Smooth muscle cell of the umbilical artery (primary cell): ENCODE measurements around the gene EYA2. TPM values are rescaled to one million over a fixed set of nuclear protein-coding genes. Genes with fewer than 3 reads are reported as not detected.

Experiments
- total RNA-seq: library from RNA; depleted of rRNA; stranded (reverse); fragments of >200 nt; gene quantifications from 2 replicates; pipeline ENCODE4 v1.2.3, GENCODE V29; 2014

Gene EYA2, protein sequence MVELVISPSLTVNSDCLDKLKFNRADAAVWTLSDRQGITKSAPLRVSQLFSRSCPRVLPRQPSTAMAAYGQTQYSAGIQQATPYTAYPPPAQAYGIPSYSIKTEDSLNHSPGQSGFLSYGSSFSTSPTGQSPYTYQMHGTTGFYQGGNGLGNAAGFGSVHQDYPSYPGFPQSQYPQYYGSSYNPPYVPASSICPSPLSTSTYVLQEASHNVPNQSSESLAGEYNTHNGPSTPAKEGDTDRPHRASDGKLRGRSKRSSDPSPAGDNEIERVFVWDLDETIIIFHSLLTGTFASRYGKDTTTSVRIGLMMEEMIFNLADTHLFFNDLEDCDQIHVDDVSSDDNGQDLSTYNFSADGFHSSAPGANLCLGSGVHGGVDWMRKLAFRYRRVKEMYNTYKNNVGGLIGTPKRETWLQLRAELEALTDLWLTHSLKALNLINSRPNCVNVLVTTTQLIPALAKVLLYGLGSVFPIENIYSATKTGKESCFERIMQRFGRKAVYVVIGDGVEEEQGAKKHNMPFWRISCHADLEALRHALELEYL
- not detected in 2 replicates for total RNA-seq

DNA sequence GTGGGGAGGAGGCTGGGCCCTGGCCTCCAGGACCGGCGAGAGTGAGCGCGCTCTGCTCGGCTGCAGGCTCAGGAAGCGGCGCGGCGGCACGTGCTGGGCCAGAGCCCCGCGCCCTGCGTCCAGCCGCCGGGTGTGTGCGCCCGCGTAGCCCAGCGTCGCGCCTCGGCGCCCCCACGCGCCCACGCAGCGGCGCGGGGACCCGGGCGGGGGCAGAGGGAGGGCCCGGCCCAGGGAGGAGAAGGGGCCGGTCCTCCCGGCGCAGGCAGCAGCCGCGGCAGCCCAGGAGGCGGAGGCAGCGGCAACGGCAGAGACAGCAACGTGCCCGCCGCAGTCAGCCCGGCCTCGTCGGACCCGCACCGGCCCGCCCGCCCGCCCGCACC is at the start of gene EYA2:
Gene EYA2 (plus strand): TSS at position 265 of the 380 bp plus-strand sequence. CDS start 95,168 bp downstream, outside the sequence.

Other genes starting within 250 kb of the EYA2 start
- 1.5 and 3.9 TPM in 2 replicates for gene SLC13A3, start 243.4 kb upstream of the EYA2 start, total RNA-seq
- gene TP53RK, start 205.4 kb upstream of the EYA2 start, total RNA-seq = 12.1 and 15.7 TPM in 2 replicates
- 56.7 and 64.5 TPM in 2 replicates for gene SLC2A10, start 185.2 kb upstream of the EYA2 start, total RNA-seq